HG03520 (cell line): ENCODE data around the gene ARHGAP19.

Source experiments
- ATAC-seq: cut with Tn5 transposase; IDR thresholded peaks from one replicate; pipeline ENCODE4 v1.9.1; 2021; ENCODE audit warnings: mild to moderate bottlenecking, moderate library complexity; ENCODE audit not compliant: unreplicated experiment

ARHGAP19 gene

DNA sequence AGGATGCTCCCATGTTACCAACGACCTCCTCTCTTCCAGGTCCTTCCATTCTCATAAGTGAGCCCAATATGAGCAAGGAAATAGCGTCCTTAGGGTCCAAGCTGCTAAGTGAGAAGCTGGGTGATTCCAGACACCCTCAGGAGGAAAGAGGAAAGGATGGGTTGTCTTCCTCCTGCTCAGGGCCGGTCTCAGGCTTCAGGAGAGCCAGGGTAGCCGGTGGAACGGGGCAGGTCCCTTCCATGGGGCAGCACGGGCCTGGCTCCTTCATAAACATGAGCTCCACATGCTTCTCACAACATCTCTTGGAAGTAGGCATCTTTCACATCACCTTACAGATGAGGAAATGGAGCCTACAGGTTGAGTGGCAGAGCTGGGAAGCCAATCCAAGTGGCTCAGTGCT, 119.4 kb downstream of the ARHGAP19 start:
- ATAC-seq: no peak
